MCF 10A (cell line): ENCODE measurements around the gene C14orf93. TPM values are rescaled to one million over a fixed set of nuclear protein-coding genes. Genes with fewer than 3 reads are reported as not detected.

Source experiments
- BruUV-seq: library from RNA; stranded (reverse); fragments of 400-500 nt; replicated peaks from 2 replicates; lab custom pipeline; 2021; lab: Mats Ljungman, UMichigan
- CTCF ChIA-PET: fragments of 300-600 bp; sonication (Branson Sonifier 250); formaldehyde crosslinking; extraction: SDS; loops from one replicate; lab custom pipeline; 2021; ENCODE audit warnings: antibody characterized with exemption, inconsistent platforms; lab: Yijun Ruan, JAX
- POLR2A ChIA-PET: fragments of 300-600, 350-650 bp; sonication (Branson Sonifier 250); formaldehyde crosslinking; extraction: SDS; loops from one replicate; lab custom pipeline; 2020; ENCODE audit warnings: antibody characterized with exemption, inconsistent platforms; lab: Yijun Ruan, JAX
- DNase-seq: peaks from one replicate; pipeline ENCODE4 v3.0.0-alpha.2; 2018; ENCODE audit not compliant: unreplicated experiment
- H3K27ac Mint-ChIP-seq: one replicate; pipeline ENCODE4 v1.8.0; 2022; ENCODE audit warnings: mild to moderate bottlenecking, low read depth, mixed read lengths; ENCODE audit not compliant: unreplicated experiment
- H3K27me3 Mint-ChIP-seq: one replicate; pipeline ENCODE4 v1.8.0; 2022; ENCODE audit warnings: mixed read lengths; ENCODE audit not compliant: insufficient read depth, unreplicated experiment
- H3K36me3 Mint-ChIP-seq: one replicate; pipeline ENCODE4 v1.8.0; 2022; ENCODE audit warnings: mild to moderate bottlenecking, moderate library complexity, mixed read lengths; ENCODE audit not compliant: insufficient read depth, unreplicated experiment
- H3K4me1 Mint-ChIP-seq: one replicate; pipeline ENCODE4 v1.8.0; 2022; ENCODE audit warnings: mixed read lengths; ENCODE audit not compliant: insufficient read depth, unreplicated experiment
- H3K4me3 Mint-ChIP-seq: one replicate; pipeline ENCODE4 v1.8.0; 2022; ENCODE audit warnings: mild to moderate bottlenecking, moderate library complexity, mixed read lengths; ENCODE audit not compliant: unreplicated experiment
- H3K9me3 Mint-ChIP-seq: one replicate; pipeline ENCODE4 v1.8.0; 2022; ENCODE audit warnings: mixed read lengths; ENCODE audit not compliant: unreplicated experiment
- intact Hi-C: fragments of 100-400 bp; cut with micrococcal nuclease; formaldehyde crosslinking; loops from 2 replicates; pipeline ENCODE4 v1.14.1; 2022
- total RNA-seq: library from RNA; stranded (reverse); gene quantifications from 2 replicates; pipeline ENCODE4 v1.2.3, GENCODE V29; 2022
- TF ChIP-seq, protein P1 (sequence below): fragments of 200-600 bp; IDR thresholded peaks from one replicate; pipeline ENCODE4 v1.8.0; 2022; ENCODE audit warnings: antibody characterized with exemption, mild to moderate bottlenecking; ENCODE audit not compliant: unreplicated experiment

C14orf93 gene
- total RNA-seq, 1 experiment from 2014 or later: 6.1 TPM

- DNase-seq: no peak
- intact Hi-C loops: loop anchor here (5.0 kb wide), 1 partner anchor 233 kb away; no protein-coding TSS in a partner anchor
- no peaks in the 10 kb centered on the region for H3K27me3 Mint-ChIP-seq
- H3K27ac Mint-ChIP-seq: no peak overlapping the region
- H3K4me3 Mint-ChIP-seq: no peak overlapping the region
- H3K9me3 Mint-ChIP-seq: no peaks in the 10 kb centered on the region
- peaks cover 29% of the 10 kb centered on the region for H3K4me1 Mint-ChIP-seq
- no TSS peak for BruUV-seq
- TF ChIP-seq, protein P1, sequence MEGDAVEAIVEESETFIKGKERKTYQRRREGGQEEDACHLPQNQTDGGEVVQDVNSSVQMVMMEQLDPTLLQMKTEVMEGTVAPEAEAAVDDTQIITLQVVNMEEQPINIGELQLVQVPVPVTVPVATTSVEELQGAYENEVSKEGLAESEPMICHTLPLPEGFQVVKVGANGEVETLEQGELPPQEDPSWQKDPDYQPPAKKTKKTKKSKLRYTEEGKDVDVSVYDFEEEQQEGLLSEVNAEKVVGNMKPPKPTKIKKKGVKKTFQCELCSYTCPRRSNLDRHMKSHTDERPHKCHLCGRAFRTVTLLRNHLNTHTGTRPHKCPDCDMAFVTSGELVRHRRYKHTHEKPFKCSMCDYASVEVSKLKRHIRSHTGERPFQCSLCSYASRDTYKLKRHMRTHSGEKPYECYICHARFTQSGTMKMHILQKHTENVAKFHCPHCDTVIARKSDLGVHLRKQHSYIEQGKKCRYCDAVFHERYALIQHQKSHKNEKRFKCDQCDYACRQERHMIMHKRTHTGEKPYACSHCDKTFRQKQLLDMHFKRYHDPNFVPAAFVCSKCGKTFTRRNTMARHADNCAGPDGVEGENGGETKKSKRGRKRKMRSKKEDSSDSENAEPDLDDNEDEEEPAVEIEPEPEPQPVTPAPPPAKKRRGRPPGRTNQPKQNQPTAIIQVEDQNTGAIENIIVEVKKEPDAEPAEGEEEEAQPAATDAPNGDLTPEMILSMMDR: no peak
- POLR2A ChIA-PET: interaction anchor here (1.4 to 2.1 kb wide), 2 partner anchors 14 to 75 kb away, joined by 4 to 5 read pairs; no protein-coding TSS in a partner anchor
- CTCF ChIA-PET: interaction anchor here (0.5 to 16.3 kb wide), 14 partner anchors 9 to 614 kb away, joined by 3 to 620 read pairs (median 4); partner anchors contain the start of gene AJUBA
- peaks cover 32% of the 10 kb centered on the region for H3K36me3 Mint-ChIP-seq
These were observed 45.2 kb upstream of the C14orf93 start for GRCh38 chr14:23055147-23055550.

GRCh38 chr14:23054000-23054811 lies 44.3 kb upstream of the C14orf93 start:
- TF ChIP-seq, protein P1: no peak
- H3K4me3 Mint-ChIP-seq: no peak overlapping the region
- no peak for DNase-seq
- H3K4me1 Mint-ChIP-seq: peaks cover 26% of the 10 kb centered on the region
- H3K27me3 Mint-ChIP-seq: no peaks in the 10 kb centered on the region
- BruUV-seq: no TSS peak
- CTCF ChIA-PET: interaction anchor here (0.6 to 16.3 kb wide), 7 partner anchors 14 to 139 kb away, joined by 3 to 620 read pairs (median 3); partner anchors contain the start of gene AJUBA
- POLR2A ChIA-PET: interaction anchor here (2.1 kb wide), 1 partner anchor 75 kb away, joined by 5 read pairs; no protein-coding TSS in a partner anchor
- peaks cover 22% of the 10 kb centered on the region for H3K36me3 Mint-ChIP-seq
- H3K27ac Mint-ChIP-seq: no peak overlapping the region
- intact Hi-C loops: no loop called here
- no peaks in the 10 kb centered on the region for H3K9me3 Mint-ChIP-seq

GRCh38 chr14:23053426-23053825 lies 43.5 kb upstream of the C14orf93 start:
- intact Hi-C loops: no loop called here
- H3K36me3 Mint-ChIP-seq: peaks cover 15% of the 10 kb centered on the region
- DNase-seq: no peak
- BruUV-seq: no TSS peak
- ChIA-PET CTCF (interaction anchor here (1.0 to 16.3 kb wide), 4 partner anchors 15 to 80 kb away, joined by 3 to 620 read pairs (median 10); partner anchors contain the start of gene AJUBA), POLR2A (no interaction called here)
- H3K4me3 Mint-ChIP-seq: no peak overlapping the region
- H3K27me3 Mint-ChIP-seq: no peaks in the 10 kb centered on the region
- peaks cover 23% of the 10 kb centered on the region for H3K4me1 Mint-ChIP-seq
- TF ChIP-seq, protein P1: no peak
- no peak overlapping the region for H3K27ac Mint-ChIP-seq
- H3K9me3 Mint-ChIP-seq: no peaks in the 10 kb centered on the region

DNA sequence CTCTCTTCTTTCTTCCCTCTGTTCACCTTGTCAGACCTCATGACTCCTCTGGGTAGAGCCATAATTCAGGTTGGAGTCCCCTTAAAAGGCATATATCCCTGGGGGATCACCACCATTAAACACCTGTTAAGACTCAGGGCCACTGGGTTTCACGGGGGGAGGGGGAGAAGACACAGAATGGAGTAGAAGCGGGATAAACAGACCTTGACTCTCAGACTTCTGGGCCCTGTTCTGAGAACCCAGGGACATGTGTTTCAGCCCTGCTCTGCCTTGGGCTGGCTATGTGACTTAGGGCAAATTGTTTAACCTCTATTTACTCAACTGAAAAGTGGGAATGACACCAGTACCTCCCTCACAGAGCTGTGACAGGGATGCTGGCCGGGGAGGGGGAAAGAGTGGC lies 42.7 kb upstream of the C14orf93 start:
- peaks cover 7% of the 10 kb centered on the region for H3K36me3 Mint-ChIP-seq
- intact Hi-C loops: no loop called here
- ChIA-PET POLR2A (no interaction called here), CTCF (interaction anchor here (1.4 to 4.3 kb wide), 3 partner anchors 16 to 79 kb away, joined by 5 to 17 read pairs (median 14); no protein-coding TSS in a partner anchor)
- no peak for DNase-seq
- no peak overlapping the region for H3K27ac Mint-ChIP-seq
- no peaks in the 10 kb centered on the region for H3K27me3 Mint-ChIP-seq
- no peaks in the 10 kb centered on the region for H3K9me3 Mint-ChIP-seq
- H3K4me3 Mint-ChIP-seq: no peak overlapping the region
- BruUV-seq: no TSS peak
- peaks cover 17% of the 10 kb centered on the region for H3K4me1 Mint-ChIP-seq
- TF ChIP-seq, protein P1: no peak
